ENCODE data around the gene SEZ6L2.

SEZ6L2 gene

DNA sequence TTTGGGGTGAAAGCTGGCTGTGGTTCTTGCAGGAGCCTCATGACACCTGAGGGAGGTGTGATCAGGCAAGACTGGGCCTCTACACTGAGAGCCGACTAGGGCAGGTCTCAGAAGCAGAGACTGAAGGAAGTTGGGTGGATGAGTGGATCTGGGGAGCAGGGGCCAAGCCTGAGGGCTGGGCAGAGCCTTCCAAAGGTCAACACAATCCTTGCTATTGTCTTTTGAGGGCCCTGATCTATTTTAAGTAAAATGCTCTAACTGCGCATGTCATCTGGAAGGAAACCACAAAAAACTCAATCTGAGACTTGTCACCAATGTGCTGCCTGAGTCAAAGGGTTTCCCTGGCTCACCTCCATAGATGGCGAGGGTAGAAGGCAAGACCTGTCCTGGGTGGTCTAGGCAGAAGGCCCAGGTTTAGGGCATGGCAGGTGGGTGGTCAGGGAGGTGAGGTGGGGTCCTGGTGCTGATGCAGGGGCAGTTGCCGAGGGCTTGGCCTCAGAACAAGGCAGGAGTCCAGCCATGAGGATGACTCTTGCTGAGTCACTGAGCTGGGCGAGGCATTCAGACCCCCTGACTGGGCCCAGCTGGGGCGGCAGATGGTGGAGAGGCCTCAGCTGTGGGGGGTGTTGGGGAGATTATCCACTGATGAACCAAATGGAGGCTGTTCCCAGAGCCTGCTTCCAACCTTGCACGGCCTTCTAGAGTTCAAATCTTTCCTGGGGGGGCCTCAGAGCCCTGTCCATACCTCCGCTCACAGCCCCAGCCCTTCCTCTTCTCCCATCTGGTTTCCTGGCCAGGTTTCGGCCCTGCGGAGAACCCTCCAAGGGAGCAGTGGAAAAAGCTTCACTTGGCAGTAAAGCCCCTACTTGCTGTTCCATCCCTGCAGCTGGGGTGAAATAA, 74.0 kb downstream of the SEZ6L2 start:
- H3K4me3 ChIP-seq (ENCODE audit: low read depth, low read length) = peak overlapping the region; percentile 23
- TF ChIP-seq, protein P1, sequence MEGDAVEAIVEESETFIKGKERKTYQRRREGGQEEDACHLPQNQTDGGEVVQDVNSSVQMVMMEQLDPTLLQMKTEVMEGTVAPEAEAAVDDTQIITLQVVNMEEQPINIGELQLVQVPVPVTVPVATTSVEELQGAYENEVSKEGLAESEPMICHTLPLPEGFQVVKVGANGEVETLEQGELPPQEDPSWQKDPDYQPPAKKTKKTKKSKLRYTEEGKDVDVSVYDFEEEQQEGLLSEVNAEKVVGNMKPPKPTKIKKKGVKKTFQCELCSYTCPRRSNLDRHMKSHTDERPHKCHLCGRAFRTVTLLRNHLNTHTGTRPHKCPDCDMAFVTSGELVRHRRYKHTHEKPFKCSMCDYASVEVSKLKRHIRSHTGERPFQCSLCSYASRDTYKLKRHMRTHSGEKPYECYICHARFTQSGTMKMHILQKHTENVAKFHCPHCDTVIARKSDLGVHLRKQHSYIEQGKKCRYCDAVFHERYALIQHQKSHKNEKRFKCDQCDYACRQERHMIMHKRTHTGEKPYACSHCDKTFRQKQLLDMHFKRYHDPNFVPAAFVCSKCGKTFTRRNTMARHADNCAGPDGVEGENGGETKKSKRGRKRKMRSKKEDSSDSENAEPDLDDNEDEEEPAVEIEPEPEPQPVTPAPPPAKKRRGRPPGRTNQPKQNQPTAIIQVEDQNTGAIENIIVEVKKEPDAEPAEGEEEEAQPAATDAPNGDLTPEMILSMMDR (IDR thresholded peaks at IDR 0.05; ENCODE audit: insufficient read depth, low read length, missing control alignments) = no peak
- POLR2A ChIA-PET = interaction anchor here (0.7 to 2.3 kb wide), 4 partner anchors 10 to 164 kb away, joined by 3 to 11 read pairs (median 4); partner anchors contain the start of genes ASPHD1 and PAGR1
- CTCF ChIA-PET = interaction anchor here (1.4 to 10.3 kb wide), 5 partner anchors 8 to 27 kb away, joined by 3 to 99 read pairs (median 6); partner anchors contain the start of gene PAGR1
- DNase-seq (ENCODE audit: low read depth, low spot score) = no peak

DNA sequence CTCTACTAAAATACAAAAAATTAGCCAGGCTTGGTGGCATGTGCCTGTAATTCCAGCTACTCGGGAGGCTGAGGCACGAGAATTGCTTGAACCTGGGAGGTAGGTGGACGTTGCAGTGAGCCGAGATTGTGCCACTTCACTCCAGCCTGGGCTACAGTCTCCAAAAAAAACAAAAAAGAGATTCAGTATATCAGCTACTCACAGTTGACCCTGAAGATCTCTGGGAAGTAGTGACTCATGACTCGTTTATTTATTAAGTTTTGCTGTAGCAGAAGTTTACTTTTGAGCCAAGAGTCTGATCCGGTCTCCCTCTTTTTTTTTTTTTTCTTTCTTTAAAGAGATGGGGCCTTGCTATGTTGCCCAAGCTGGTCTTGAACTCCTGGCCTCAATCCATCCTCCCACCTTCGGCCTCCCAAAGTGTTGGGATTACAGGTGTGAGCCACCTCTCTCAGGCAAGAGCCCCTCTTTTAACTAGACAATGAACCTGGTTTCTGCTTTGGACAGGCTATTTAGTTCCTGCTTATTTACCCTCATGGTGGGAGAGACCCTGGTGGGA, 74.7 kb downstream of the SEZ6L2 start:
- no peak for DNase-seq (ENCODE audit: low read depth, low spot score)
- ChIA-PET POLR2A (interaction anchor here (0.7 to 2.3 kb wide), 5 partner anchors 9 to 165 kb away, joined by 3 to 11 read pairs (median 5); partner anchors contain the start of genes ASPHD1 and PAGR1), CTCF (interaction anchor here (1.0 to 10.3 kb wide), 6 partner anchors 8 to 181 kb away, joined by 3 to 99 read pairs (median 5); partner anchors contain the start of gene PAGR1)
- peak overlapping the region; percentile 23 for H3K4me3 ChIP-seq (ENCODE audit: low read depth, low read length)
- TF ChIP-seq, protein P1 (IDR thresholded peaks at IDR 0.05; ENCODE audit: insufficient read depth, low read length, missing control alignments) = no peak

DNA sequence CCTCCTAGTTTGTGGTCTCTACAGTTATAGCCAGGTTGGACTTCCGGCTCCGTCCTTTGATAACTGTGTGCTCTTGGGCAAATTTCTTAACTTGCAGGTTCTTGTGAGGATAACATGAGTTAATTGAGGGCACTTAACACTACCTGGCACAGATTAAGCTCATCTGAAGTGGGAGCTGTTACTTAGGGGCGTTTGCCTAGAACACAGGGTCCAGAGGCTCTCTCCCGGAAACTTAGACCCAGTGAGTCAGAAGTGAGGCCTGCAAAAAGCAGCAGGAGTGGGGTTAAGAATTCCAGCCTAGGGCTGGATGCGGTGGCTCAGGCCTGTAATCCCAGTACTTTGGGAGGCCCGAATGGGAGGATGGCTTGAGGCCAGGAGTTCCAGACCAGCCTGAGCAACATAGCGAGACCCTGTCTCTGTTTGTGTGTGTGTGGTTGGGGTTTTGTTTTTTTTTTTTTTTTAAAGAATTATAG, 77.7 kb downstream of the SEZ6L2 start:
- peak overlapping the region; percentile 92 for H3K4me3 ChIP-seq (ENCODE audit: low read depth, low read length)
- ChIA-PET CTCF (interaction anchor here (0.7 to 10.3 kb wide), 6 partner anchors 13 to 210 kb away, joined by 3 to 99 read pairs (median 8); partner anchors contain the start of genes CDIPT and TLCD3B), POLR2A (interaction anchor here (0.6 to 4.4 kb wide), 3 partner anchors 10 to 145 kb away, joined by 3 to 19 read pairs (median 3); partner anchors contain the start of gene MAZ)
- TF ChIP-seq, protein P1 (IDR thresholded peaks at IDR 0.05; ENCODE audit: insufficient read depth, low read length, missing control alignments) = no peak
- no peak for DNase-seq (ENCODE audit: low read depth, low spot score)
